ENCODE results near the gene SLITRK6.

Gene SLITRK6

GRCh38 chr13:85825454-85825853 is 26.2 kb upstream of the SLITRK6 start:
- CTCF ChIA-PET = interaction anchor here (0.6 kb wide), 1 partner anchor 812 kb away, joined by 4 read pairs; no protein-coding TSS in a partner anchor
- H3K27ac ChIP-seq (ENCODE audit: extremely low read depth, low read depth, low read length) = no peak overlapping the region
- H3K4me3 ChIP-seq (ENCODE audit: low read depth, low read length) = no peak overlapping the region
- no peak for TF ChIP-seq ZNF394 (tag by site-specific recombination; IDR thresholded peaks at IDR 0.05; ENCODE audit: borderline replicate concordance)
- TF ChIP-seq, protein P1, sequence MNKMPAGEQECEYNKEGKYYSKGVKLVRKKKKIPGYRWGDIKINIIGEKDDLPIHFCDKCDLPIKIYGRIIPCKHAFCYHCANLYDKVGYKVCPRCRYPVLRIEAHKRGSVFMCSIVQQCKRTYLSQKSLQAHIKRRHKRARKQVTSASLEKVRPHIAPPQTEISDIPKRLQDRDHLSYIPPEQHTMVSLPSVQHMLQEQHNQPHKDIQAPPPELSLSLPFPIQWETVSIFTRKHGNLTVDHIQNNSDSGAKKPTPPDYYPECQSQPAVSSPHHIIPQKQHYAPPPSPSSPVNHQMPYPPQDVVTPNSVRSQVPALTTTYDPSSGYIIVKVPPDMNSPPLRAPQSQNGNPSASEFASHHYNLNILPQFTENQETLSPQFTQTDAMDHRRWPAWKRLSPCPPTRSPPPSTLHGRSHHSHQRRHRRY (tag by site-specific recombination; IDR thresholded peaks at IDR 0.05) = no peak
- TF ChIP-seq ZNF175 (tag by site-specific recombination; IDR thresholded peaks at IDR 0.05) = no peak
- TF ChIP-seq ZNF518A (tag by site-specific recombination; conservative IDR thresholded peaks at IDR 0.05; ENCODE audit: low read depth) = no peak
- no peak for TF ChIP-seq ZNF248 (tag by site-specific recombination; IDR thresholded peaks at IDR 0.05)
- TF ChIP-seq ZNF292 (tag by site-specific recombination; IDR thresholded peaks at IDR 0.05; ENCODE audit: borderline replicate concordance, low read depth) = no peak
- no peak for TF ChIP-seq BCL11A (tag by site-specific recombination; IDR thresholded peaks at IDR 0.05; ENCODE audit: low read depth)
- TF ChIP-seq ZNF184 (tag by site-specific recombination; IDR thresholded peaks at IDR 0.05) = no peak
- no peak for TF ChIP-seq KLF8 (tag by site-specific recombination; IDR thresholded peaks at IDR 0.05)
- no peak for TF ChIP-seq ZNF138 (tag by site-specific recombination; IDR thresholded peaks at IDR 0.05; ENCODE audit: borderline replicate concordance)
- TF ChIP-seq ZNF560 (tag by site-specific recombination; IDR thresholded peaks at IDR 0.05; ENCODE audit: borderline replicate concordance) = no peak
- no peak for TF ChIP-seq ZNF785 (tag by site-specific recombination; IDR thresholded peaks at IDR 0.05)
- TF ChIP-seq ZNF501 (tag by site-specific recombination; IDR thresholded peaks at IDR 0.05) = no peak
- TF ChIP-seq ZBTB11 (tag by site-specific recombination; conservative IDR thresholded peaks at IDR 0.05; ENCODE audit: low read depth) = no peak
- no peak for TF ChIP-seq PRDM1 (tag by site-specific recombination; IDR thresholded peaks at IDR 0.05)
- no peak for TF ChIP-seq ZNF580 (tag by site-specific recombination; IDR thresholded peaks at IDR 0.05)
- no peak for TF ChIP-seq ZNF362 (tag by site-specific recombination; IDR thresholded peaks at IDR 0.05)
- TF ChIP-seq, protein P2, sequence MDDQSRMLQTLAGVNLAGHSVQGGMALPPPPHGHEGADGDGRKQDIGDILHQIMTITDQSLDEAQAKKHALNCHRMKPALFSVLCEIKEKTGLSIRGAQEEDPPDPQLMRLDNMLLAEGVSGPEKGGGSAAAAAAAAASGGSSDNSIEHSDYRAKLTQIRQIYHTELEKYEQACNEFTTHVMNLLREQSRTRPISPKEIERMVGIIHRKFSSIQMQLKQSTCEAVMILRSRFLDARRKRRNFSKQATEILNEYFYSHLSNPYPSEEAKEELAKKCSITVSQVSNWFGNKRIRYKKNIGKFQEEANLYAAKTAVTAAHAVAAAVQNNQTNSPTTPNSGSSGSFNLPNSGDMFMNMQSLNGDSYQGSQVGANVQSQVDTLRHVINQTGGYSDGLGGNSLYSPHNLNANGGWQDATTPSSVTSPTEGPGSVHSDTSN (CRISPR knock-in tag; IDR thresholded peaks at IDR 0.05) = no peak
- no peaks in the 10 kb centered on the region for H3K36me3 ChIP-seq (ENCODE audit: control insufficient read depth in 2 of 2, insufficient read depth in 1 of 2, low read length in 2 of 2)
- H3K4me1 ChIP-seq (ENCODE audit: control insufficient read depth, insufficient read depth, low read length) = no peaks in the 10 kb centered on the region
- POLR2A ChIA-PET = no interaction called here
- no peaks in the 10 kb centered on the region for H3K9me3 ChIP-seq (ENCODE audit: control insufficient read depth, insufficient read depth, low read depth, low read length)

Data from HEK293 (cell line).